GM19467 (cell line): Measurements from ENCODE around the gene ASH1L.
"Not testable (repeated sequence)": the region's sequence is repeated elsewhere in the genome, so short reads cannot be mapped to it uniquely, and the experiment has no call there.

ENCODE experiments used
- ATAC-seq: cut with Tn5 transposase; IDR thresholded peaks from one replicate; pipeline ENCODE4 v1.9.1; 2021; ENCODE audit warnings: mild to moderate bottlenecking, moderate library complexity; ENCODE audit not compliant: unreplicated experiment

ASH1L gene, protein sequence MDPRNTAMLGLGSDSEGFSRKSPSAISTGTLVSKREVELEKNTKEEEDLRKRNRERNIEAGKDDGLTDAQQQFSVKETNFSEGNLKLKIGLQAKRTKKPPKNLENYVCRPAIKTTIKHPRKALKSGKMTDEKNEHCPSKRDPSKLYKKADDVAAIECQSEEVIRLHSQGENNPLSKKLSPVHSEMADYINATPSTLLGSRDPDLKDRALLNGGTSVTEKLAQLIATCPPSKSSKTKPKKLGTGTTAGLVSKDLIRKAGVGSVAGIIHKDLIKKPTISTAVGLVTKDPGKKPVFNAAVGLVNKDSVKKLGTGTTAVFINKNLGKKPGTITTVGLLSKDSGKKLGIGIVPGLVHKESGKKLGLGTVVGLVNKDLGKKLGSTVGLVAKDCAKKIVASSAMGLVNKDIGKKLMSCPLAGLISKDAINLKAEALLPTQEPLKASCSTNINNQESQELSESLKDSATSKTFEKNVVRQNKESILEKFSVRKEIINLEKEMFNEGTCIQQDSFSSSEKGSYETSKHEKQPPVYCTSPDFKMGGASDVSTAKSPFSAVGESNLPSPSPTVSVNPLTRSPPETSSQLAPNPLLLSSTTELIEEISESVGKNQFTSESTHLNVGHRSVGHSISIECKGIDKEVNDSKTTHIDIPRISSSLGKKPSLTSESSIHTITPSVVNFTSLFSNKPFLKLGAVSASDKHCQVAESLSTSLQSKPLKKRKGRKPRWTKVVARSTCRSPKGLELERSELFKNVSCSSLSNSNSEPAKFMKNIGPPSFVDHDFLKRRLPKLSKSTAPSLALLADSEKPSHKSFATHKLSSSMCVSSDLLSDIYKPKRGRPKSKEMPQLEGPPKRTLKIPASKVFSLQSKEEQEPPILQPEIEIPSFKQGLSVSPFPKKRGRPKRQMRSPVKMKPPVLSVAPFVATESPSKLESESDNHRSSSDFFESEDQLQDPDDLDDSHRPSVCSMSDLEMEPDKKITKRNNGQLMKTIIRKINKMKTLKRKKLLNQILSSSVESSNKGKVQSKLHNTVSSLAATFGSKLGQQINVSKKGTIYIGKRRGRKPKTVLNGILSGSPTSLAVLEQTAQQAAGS (N-terminal part only)

DNA sequence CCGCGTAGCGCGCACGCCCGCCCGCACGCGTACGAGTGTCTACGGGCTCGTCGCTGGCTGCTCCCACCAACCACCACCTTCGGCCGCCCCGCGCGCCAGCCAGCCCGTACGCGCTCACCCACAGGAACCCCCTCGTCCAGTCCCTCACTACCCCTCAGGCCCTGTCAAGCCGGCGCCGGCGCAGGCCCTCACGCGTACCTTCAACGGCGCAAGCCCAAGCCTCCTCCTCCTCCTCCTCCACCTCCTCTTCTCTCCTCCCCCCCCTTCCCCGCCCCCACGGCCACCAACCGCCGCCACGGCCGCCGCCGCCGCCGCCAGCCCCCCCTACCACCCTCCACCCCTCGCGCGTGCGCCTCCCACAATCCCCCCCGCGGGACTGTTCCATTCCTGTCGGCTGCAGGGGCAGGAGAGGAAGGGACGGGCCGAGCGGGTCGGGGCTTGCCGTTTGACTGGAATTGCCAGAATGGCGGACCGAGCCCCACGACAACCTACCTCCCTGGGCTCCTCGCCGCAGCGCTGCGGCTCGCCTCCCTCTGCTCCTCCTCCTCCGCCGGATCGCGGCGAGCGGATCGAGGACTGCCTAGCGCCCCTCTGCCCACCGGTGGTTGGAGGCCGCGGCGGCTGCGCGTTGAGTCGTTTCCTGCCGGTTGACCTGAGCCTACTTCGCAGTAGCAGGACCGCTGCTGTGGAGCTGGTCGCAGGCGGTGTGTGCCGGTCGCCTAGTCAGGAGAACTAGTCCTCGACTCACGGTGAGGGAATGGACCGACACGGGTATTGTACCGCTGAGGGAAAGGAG, at the start of gene ASH1L:
TSS of gene ASH1L (minus strand) at position 223 of the 796 bp plus-strand sequence. CDS start 41,284 bp downstream, outside the sequence.
- ATAC-seq, result peak; percentile 62

DNA sequence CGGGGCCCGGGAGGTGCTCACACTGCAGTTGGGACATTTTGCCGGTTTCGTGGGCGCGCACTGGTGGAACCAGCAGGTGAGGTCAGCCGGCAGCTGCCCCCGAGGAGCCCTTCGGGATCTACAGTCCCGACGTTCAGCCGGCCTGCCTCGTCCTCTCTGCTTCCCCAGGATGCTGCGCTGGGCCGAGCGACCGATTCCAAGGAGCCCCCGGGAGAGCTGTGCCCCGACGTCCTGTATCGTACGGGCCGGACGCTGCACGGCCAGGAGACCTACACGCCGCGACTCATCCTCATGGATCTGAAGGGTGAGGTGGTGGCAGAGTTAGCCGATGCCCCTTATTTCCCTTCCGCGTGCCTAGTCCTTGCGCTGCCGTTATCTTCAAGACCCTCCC, 47.6 kb upstream of the ASH1L start:
- ATAC-seq, result peak; percentile 20

DNA sequence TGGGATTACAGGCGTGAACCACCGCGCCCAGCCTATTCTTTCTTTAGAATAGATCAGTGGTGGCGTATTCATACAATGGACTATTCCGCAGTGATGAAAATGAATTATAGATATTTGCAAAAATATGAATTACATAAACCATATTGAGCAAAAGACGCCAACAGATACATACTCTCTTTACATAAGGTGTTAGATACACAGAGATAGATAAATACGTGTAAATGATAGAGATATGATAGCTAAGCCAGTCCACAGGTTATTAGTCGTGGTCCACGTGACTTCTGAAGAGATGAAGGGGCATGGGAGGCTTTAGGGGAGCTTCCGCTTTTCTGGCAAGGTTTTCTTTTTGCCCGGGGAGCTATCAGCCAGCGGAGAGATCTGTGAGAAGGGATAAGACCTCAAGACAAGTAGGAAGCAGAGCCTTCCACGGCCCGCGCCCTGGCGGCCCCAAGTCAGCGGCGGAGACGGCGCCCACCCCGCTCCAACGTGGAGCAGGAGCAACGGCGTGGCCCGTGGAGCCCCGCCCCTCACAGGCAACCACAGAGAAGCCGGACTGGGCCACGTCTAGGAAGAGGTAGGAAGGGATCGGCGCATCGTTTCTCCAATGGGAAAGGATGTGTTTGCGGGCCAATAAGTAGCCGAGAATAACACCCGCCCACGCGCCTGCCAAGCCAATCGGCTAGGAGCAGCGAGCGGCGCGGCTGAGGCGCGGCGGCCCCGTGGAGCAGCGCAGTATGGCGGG, 47.1 kb upstream of the ASH1L start, which contains the start of gene MSTO1:
TSS of gene MSTO1 (plus strand) at position 704 of the 742 bp plus-strand sequence. CDS start at position 735, 31 bp downstream.
- peak; percentile 90 for ATAC-seq

DNA sequence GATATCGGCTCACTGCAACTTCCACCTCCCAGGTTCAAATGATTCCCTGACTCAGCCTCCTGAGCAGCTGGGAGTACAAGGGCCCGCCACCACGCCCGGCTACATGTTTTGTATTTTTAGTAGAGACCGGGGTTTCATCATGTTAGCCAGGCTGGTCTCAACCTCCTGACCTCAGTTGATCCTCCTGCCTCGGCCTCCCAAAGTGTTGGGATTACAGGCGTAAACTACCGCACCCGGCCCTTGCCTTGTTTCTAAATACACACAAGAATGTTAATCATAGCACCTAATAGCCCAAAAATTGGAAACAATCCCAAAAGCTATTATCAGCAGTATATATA, 46.3 kb upstream of the ASH1L start:
- ATAC-seq, result no peak

DNA sequence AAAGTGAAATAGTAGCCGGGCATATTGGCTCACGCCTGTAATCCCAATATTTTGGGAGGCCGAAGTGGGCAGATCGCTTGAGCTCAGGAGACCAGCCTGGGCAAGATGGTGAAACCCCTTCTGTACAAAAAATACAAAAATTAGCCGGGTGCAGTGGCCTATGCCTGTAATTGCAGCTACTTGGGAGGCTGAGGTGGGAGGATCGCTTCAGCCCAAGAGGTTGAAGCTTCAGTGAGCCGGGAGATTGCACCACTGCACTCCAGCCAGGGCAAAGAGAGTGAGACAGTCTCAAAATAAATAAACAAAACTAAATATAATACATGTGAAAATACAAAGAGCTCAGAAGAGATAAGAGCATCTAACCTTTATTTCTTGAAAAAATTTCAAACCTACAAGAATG, 45.1 kb upstream of the ASH1L start:
- no peak for ATAC-seq

DNA sequence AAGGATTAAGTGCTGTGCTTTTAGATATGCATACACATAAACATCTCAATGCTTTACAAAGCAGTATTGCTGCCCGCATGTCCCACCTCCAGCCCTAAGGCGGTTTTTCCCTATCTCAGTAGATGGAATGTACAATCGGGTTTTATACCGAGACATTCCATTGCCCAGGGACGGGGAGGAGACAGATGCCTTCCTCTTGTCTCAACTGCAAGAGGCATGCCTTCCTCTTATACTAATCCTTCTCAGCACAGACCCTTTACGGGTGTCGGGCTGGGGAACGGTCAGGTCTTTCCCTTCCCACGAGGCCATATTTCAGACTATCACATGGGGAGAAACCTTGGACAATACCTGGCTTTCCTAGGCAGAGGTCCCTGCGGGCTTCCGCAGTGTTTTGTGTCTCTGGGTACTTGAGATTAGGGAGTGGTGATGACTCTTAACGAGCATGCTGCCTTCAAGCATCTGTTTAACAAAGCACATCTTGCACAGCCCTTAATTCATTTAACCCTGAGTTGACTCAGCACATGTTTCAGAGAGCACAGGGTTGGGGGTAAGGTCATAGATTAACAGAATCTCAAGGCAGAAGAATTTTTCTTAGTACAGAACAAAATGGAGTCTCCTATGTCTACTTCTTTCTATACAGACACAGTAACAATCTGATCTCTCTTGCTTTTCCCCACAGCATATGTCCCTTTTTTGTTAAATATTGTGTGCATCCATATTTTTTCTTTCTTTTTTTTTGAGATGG, 37.4 kb upstream of the ASH1L start:
- ATAC-seq, result not testable (repeated sequence)

DNA sequence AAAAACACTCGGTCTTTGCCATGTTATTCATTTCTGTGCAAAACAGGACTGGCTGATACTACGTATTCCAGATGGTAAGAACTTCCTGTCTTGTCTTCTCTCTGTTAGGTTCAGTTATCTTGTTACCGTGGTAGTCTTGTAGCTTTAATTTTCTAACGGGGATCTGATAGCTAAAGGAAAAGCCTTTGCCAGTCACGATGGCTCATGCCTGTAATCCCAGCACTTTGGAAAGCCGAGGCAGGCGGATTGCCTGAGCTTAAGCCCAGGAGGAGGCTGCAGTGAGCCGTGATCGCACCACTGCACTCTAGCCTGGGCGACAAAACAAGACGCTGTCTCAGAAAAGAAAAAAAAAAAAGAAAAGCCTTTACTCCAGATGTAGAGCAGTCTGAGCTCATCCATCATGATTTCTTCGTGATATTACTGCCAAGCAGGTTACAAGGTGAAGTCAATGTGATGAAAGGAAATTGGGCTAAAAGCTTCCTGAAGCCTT, 36.3 kb upstream of the ASH1L start:
- no peak for ATAC-seq

DNA sequence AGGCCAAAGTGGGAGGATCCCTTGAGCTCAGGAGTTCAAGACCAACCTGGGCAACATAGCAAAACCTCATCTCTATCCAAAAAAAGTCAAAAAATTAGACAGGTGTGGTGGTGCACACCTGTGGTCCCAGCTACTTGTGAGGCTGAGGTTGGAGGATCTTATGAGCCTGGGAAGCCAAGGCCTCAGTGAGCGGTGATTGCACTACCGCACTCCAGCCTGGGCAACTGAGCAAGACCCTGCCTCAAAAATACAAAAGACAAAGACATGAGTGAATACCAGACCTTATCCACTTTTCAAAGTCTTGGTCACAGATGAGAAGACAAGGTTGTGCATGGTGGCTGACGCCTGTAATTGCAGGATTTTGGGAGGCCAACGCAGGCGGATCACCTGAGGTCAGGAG, 34.3 kb upstream of the ASH1L start:
- no peak for ATAC-seq

DNA sequence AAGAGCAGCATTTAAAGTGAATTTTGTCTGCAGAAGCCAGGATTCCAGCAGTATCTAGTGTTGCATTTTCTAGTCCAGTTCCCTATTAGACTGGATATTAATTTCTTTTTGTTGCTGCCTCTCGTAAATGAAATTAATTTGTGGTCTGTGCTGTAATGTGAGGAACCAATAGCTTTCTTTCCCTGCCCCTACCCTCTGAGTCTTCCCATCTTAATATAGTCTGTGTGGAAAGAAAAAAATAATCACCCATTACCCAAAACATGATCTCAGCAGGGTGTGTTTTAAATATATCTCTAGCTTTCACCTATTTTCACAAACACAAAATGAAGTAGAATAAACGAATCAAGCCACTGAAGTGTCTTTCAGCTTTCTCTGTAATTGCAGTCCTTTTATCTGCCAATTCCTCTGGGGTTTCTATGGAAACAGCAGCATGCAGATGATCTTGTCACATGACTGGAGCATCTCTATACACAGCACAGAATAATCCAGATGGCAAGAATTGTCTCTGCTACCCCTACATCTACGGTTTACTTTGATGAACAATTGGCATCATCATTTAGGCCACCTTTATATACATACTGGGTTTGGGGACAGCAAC, 33.4 kb upstream of the ASH1L start:
- ATAC-seq, result not testable (repeated sequence)

DNA sequence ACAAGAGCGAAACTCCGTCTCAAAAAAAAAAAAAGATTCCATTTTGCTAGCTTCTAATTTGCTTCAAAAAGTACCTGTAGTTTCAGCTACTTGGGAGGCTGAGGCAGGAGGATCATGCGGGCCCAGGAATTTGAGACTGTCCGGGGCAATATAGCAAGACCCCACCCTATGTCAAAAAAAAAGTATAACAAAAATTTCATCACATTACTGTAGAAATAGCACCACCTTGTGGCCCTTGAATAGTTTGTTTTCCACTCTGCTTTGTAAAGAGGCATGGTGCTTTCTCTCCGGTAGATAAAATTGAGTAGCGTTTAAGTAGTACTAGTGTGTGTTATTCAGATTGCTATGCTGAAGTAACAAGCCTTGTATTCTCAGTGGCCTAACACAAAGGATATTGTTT, 29.2 kb upstream of the ASH1L start:
- no peak for ATAC-seq

DNA sequence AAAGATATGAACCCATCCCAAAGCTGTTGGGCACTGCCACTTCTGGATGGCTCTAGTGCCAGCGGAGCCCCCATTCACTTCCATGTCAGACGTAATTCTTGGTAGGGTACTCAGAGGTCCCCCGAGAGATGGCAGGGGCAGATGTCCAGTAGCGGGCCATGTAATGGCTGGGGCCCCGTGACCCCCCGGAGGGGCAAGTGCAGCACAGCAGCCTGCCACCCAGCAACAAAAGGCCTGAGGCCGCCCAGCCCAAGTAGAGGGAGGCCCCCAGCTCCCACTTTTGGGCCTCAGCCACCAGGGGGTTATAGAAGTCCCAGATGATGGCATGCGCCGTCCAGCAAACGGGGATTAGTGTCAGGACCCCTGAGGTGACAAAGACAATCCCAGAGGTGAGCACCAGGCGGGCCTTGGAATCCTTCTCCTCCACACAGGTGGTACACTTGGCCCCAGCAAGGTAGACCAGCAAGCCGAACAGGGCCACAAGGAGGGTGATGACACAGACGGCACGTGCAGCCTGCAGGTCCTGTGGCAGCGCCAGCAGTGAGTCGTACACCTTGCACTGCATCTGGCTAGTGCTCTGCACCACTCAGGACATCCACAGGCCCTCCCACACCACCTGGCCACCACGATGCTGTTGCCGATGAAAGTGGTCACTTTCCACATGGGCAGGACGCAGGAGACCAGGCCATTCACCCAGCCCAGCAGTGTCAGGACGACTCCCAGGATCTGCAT, 28.1 kb upstream of the ASH1L start:
- not testable (repeated sequence) for ATAC-seq

DNA sequence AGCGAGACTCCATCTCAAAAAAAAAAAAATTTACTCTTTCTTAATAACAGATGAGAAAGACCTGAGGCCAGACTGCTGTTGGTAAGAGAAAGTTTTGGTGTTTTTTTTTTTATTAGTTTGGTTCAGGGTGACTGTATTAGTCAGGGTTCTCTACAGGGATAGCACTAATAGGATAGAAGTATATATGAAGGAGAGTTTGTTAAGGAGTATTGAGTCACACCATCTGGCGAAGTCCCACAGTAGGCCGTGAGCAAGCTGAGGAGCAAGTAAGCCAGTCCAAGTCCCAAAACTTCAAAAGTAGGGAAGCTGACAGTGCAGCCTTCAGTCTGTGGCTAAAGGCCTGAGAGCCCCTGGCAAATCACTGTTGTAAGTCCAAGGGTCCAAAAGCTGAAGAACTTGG, 26.7 kb upstream of the ASH1L start:
- ATAC-seq, result not testable (repeated sequence)

DNA sequence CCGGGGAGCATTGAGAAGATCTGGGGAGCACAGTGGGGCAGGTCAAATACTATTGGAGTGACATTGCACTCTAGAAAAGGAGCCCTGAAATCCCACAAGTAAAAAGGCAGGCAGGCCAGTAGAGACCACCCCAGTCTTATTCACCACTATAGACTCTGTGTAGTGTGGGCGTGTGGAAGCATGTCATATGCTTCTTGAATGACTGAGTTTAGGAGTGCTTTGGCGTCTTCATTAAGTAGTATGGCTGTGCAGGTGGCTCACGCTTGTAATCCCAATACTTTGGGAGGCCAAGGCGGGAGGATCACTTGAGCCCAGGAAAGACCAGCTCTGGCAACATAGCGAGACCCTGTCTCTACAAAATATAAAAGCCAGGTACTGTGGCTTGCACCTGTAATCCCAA, 21.2 kb upstream of the ASH1L start:
- ATAC-seq, result not testable (repeated sequence)

DNA sequence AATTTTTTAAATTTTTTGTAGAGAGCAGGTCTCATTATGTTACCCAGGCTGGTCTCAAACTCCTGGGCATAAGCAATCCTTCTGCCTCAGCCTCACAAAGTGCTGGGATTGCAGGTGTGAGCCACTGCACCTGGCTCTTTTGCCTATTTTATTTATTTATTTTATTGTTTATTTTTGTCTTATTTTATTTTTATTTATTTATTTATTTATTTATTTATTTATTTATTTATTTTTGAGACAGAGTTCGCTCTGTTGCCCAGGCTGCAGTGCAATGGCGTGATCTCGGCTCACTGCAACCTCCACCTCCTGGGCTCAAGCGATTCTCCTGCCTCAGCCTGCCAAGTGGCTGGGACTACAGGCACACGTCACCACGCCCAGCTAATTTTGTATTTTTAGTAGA, 13.0 kb upstream of the ASH1L start:
- ATAC-seq, result not testable (repeated sequence)

DNA sequence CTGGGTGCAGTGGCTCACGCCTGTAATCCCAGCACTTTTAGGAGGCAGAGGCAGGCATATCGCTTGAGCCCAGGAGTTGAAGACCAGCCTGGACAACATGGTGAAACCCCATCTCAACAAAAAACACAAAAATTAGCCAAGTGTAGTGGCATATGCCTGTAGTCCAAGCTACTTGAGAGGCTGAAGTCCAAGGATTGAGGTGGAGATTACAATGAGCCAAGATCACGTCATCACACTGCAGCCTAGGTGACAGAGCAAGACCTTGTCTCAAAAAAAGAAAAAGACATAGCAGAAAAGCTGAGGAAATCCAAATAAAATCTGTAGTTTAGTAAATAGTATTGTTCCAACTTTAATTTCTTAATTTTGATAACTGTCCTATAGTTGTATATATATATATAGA, 11.5 kb upstream of the ASH1L start:
- ATAC-seq, result no peak

DNA sequence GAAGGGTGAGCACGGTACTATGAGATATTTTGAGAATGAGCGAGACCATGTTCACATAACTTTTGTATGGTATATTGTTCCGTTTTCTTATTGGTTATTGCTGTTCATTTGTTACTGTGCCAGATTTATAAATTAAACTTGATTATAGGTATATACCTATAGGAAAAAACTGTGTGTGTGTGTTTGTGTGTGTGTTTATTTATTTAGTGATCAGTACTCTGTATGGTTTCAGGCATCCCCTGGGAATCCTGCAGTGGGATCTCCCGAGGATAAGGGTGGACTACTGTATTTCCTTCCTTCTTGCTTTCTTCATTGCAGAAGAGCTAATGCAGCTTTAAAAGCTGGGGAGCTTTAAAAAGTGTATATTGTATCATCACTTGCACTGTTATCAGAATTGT, 8.0 kb upstream of the ASH1L start:
- ATAC-seq, result no peak

DNA sequence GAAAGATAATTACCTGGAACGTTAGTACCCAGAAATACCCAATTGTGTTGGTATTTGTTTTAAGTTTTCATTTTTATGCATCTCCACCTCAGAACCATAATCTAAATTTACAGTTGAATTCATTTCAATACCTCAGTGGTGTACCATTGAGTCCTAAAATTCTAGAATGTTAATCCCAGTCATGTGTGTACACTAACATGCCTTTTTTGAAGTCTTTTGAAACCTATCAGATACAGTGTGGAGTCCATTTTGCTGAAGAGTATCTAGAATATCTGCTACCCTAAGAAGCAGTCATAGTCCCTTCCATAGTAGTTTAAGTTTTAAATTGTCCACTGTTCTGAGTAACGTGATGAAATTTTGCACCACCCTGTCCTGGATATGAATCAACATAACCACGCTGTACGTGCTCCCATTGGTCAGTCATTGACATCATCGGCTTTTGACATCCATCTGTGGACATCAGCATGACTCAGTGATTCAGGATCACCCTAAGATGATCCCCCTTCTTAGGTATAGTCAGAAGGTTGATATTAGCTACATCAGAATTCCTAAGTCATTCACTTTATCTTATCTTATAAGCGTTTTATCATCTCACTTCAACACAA, 7.5 kb upstream of the ASH1L start:
- no peak for ATAC-seq
